ENCODE results near the gene LMCD1. TPM values are rescaled to one million over a fixed set of nuclear protein-coding genes. Genes with fewer than 3 reads are reported as not detected.

The LMCD1 gene
- total and polyA plus RNA-seq, 2 experiments from 2014 or later = 21.8 to 35.3 TPM

- H3K36me3 ChIP-seq (ENCODE audit: insufficient read depth) = no peaks in the 10 kb centered on the region; the same call in 1 of the 2 replicates
- H3K4me1 Mint-ChIP-seq = peaks cover 29% of the 10 kb centered on the region
- no peaks in the 10 kb centered on the region for H3K79me2 ChIP-seq (replicated peaks; ENCODE audit: insufficient read depth)
- no peaks in the 10 kb centered on the region for H4K20me1 ChIP-seq (replicated peaks; ENCODE audit: insufficient read depth)
- DNase-seq (ENCODE audit: low spot score) (no peak), ATAC-seq (no peak)
- no peaks in the 10 kb centered on the region; the same call in 2 of the 3 replicates for H3K9me3 Mint-ChIP-seq
- no peak overlapping the region for H2AFZ ChIP-seq
- H3K27me3 Mint-ChIP-seq (ENCODE audit: insufficient read depth, low read depth, poor library complexity) = peaks cover 4% of the 10 kb centered on the region
- peaks cover 3% of the 10 kb centered on the region; the same call in 1 of the 2 replicates for H3K9me2 ChIP-seq (ENCODE audit: insufficient read depth)
- H3K27ac ChIP-seq (ENCODE audit: low read depth) = no peak overlapping the region
- H3K27me3 ChIP-seq (ENCODE audit: insufficient read depth) = no peaks in the 10 kb centered on the region
- no peak overlapping the region for H3K27ac Mint-ChIP-seq
- H3F3A ChIP-seq (replicated peaks; ENCODE audit: low read depth) = no peaks in the 10 kb centered on the region
- TF ChIP-seq, protein P1, sequence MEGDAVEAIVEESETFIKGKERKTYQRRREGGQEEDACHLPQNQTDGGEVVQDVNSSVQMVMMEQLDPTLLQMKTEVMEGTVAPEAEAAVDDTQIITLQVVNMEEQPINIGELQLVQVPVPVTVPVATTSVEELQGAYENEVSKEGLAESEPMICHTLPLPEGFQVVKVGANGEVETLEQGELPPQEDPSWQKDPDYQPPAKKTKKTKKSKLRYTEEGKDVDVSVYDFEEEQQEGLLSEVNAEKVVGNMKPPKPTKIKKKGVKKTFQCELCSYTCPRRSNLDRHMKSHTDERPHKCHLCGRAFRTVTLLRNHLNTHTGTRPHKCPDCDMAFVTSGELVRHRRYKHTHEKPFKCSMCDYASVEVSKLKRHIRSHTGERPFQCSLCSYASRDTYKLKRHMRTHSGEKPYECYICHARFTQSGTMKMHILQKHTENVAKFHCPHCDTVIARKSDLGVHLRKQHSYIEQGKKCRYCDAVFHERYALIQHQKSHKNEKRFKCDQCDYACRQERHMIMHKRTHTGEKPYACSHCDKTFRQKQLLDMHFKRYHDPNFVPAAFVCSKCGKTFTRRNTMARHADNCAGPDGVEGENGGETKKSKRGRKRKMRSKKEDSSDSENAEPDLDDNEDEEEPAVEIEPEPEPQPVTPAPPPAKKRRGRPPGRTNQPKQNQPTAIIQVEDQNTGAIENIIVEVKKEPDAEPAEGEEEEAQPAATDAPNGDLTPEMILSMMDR (conservative IDR thresholded peaks at IDR 0.05; ENCODE audit: low read depth in 2 of 2) = no peak
- TF ChIP-seq POLR2AphosphoS5 (IDR thresholded peaks at IDR 0.05; ENCODE audit: low read depth) (no peak), NANOG (IDR thresholded peaks at IDR 0.05; ENCODE audit: borderline replicate concordance) (no peak), ZNF114 (CRISPR knock-in tag; IDR thresholded peaks at IDR 0.05) (no peak), ZNF462 (CRISPR knock-in tag; IDR thresholded peaks at IDR 0.05) (no peak), JUNB (IDR thresholded peaks at IDR 0.05; ENCODE audit: unreplicated experiment) (no peak), STAT1 (IDR thresholded peaks at IDR 0.05; ENCODE audit: unreplicated experiment) (no peak), EZH2phosphoT487 (IDR thresholded peaks at IDR 0.05; ENCODE audit: unreplicated experiment) (no peak), EZH2 (IDR thresholded peaks at IDR 0.05; ENCODE audit: low read depth, unreplicated experiment) (no peak), CREB1 (CRISPR knock-in tag; IDR thresholded peaks at IDR 0.05; ENCODE audit: low read depth) (no peak), ZNF331 (CRISPR knock-in tag; IDR thresholded peaks at IDR 0.05; ENCODE audit: low read depth) (no peak)
- TF ChIP-seq, protein P2, sequence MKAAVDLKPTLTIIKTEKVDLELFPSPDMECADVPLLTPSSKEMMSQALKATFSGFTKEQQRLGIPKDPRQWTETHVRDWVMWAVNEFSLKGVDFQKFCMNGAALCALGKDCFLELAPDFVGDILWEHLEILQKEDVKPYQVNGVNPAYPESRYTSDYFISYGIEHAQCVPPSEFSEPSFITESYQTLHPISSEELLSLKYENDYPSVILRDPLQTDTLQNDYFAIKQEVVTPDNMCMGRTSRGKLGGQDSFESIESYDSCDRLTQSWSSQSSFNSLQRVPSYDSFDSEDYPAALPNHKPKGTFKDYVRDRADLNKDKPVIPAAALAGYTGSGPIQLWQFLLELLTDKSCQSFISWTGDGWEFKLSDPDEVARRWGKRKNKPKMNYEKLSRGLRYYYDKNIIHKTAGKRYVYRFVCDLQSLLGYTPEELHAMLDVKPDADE (IDR thresholded peaks at IDR 0.05) = no peak
- TF ChIP-seq, protein P3, sequence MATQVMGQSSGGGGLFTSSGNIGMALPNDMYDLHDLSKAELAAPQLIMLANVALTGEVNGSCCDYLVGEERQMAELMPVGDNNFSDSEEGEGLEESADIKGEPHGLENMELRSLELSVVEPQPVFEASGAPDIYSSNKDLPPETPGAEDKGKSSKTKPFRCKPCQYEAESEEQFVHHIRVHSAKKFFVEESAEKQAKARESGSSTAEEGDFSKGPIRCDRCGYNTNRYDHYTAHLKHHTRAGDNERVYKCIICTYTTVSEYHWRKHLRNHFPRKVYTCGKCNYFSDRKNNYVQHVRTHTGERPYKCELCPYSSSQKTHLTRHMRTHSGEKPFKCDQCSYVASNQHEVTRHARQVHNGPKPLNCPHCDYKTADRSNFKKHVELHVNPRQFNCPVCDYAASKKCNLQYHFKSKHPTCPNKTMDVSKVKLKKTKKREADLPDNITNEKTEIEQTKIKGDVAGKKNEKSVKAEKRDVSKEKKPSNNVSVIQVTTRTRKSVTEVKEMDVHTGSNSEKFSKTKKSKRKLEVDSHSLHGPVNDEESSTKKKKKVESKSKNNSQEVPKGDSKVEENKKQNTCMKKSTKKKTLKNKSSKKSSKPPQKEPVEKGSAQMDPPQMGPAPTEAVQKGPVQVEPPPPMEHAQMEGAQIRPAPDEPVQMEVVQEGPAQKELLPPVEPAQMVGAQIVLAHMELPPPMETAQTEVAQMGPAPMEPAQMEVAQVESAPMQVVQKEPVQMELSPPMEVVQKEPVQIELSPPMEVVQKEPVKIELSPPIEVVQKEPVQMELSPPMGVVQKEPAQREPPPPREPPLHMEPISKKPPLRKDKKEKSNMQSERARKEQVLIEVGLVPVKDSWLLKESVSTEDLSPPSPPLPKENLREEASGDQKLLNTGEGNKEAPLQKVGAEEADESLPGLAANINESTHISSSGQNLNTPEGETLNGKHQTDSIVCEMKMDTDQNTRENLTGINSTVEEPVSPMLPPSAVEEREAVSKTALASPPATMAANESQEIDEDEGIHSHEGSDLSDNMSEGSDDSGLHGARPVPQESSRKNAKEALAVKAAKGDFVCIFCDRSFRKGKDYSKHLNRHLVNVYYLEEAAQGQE (IDR thresholded peaks at IDR 0.05; ENCODE audit: unreplicated experiment) = no peak
- H3K4me3 Mint-ChIP-seq = no peak overlapping the region
- H3K4me3 ChIP-seq = no peak overlapping the region
- H3K4me2 ChIP-seq = no peak overlapping the region
- H3K4me1 ChIP-seq (ENCODE audit: insufficient read depth) = peaks cover 19% of the 10 kb centered on the region
- peaks cover 4% of the 10 kb centered on the region; the same call in 2 of the 3 replicates for H3K36me3 Mint-ChIP-seq (ENCODE audit: low read depth)
These were observed 8.7 kb upstream of the LMCD1 start for GRCh38 chr3:8492744-8493511.

Data from GM23338 (cell line).